HL-60 (cell line): ENCODE data around the gene HPCAL1.

Experiments used
- GABPA ChIP-seq: IDR thresholded peaks from 2 replicates; pipeline ENCODE4 v1.6.1; 2012; ENCODE audit warnings: low read depth
- POLR2AphosphoS5 ChIP-seq: IDR thresholded peaks from 2 replicates; pipeline ENCODE4 v1.6.1; 2012; ENCODE audit warnings: low read depth
- TF ChIP-seq, protein P1 (sequence below): IDR thresholded peaks from one replicate; pipeline ENCODE4 v1.5.1; 2011; ENCODE audit warnings: low read length, control low read depth, inconsistent platforms; ENCODE audit not compliant: insufficient read depth
- TF ChIP-seq, protein P2 (sequence below): IDR thresholded peaks from 2 replicates; pipeline ENCODE4 v1.6.1; 2012; ENCODE audit warnings: low read depth; ENCODE audit not compliant: insufficient replicate concordance

DNA sequence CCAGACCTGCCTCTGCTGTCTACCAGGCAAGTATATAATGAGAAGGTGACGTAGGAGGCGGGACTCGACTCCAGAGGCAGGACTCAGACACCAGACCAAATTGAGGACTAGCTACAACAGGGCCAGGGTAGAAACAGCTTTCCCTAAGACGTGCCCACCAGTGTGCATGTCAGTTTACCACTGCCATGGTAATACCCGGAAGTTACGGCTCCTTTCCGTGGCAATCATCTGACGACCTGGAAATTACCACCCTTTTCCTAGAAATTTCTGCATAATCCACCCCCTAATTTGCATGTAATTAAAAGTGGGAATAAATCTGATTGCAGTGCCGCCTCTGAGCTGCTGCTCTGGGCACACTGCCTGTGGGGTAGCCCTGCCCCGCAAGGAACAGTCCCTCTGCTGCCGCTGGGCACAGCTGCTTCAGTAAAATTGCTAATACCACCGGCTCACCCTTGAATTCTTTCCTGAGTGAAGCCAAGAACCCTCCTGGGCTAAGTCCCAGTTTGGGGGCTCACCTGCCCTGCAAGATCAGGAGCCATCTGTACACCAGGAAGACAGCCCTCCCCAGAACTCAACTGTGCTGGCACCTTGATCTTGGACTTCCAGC is 86.4 kb downstream of the HPCAL1 start:
- TF ChIP-seq, protein P1, sequence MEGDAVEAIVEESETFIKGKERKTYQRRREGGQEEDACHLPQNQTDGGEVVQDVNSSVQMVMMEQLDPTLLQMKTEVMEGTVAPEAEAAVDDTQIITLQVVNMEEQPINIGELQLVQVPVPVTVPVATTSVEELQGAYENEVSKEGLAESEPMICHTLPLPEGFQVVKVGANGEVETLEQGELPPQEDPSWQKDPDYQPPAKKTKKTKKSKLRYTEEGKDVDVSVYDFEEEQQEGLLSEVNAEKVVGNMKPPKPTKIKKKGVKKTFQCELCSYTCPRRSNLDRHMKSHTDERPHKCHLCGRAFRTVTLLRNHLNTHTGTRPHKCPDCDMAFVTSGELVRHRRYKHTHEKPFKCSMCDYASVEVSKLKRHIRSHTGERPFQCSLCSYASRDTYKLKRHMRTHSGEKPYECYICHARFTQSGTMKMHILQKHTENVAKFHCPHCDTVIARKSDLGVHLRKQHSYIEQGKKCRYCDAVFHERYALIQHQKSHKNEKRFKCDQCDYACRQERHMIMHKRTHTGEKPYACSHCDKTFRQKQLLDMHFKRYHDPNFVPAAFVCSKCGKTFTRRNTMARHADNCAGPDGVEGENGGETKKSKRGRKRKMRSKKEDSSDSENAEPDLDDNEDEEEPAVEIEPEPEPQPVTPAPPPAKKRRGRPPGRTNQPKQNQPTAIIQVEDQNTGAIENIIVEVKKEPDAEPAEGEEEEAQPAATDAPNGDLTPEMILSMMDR = no peak
- TF ChIP-seq, protein P2, sequence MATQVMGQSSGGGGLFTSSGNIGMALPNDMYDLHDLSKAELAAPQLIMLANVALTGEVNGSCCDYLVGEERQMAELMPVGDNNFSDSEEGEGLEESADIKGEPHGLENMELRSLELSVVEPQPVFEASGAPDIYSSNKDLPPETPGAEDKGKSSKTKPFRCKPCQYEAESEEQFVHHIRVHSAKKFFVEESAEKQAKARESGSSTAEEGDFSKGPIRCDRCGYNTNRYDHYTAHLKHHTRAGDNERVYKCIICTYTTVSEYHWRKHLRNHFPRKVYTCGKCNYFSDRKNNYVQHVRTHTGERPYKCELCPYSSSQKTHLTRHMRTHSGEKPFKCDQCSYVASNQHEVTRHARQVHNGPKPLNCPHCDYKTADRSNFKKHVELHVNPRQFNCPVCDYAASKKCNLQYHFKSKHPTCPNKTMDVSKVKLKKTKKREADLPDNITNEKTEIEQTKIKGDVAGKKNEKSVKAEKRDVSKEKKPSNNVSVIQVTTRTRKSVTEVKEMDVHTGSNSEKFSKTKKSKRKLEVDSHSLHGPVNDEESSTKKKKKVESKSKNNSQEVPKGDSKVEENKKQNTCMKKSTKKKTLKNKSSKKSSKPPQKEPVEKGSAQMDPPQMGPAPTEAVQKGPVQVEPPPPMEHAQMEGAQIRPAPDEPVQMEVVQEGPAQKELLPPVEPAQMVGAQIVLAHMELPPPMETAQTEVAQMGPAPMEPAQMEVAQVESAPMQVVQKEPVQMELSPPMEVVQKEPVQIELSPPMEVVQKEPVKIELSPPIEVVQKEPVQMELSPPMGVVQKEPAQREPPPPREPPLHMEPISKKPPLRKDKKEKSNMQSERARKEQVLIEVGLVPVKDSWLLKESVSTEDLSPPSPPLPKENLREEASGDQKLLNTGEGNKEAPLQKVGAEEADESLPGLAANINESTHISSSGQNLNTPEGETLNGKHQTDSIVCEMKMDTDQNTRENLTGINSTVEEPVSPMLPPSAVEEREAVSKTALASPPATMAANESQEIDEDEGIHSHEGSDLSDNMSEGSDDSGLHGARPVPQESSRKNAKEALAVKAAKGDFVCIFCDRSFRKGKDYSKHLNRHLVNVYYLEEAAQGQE = no peak
- TF ChIP-seq POLR2AphosphoS5 (no peak), GABPA (no peak)
